H1 (cell line): ENCODE results near the gene ALK. TPM values are rescaled to one million over a fixed set of nuclear protein-coding genes. Genes with fewer than 3 reads are reported as not detected.

Experiments used
- CTCF ChIA-PET: fragments of 300-600 bp; sonication (Branson Sonifier 250); formaldehyde crosslinking; loops from one replicate; lab custom pipeline; 2021; ENCODE audit not compliant: partially characterized antibody; lab: Charles Lee
- POLR2A ChIA-PET: fragments of 300-600 bp; sonication (Branson Sonifier 250); formaldehyde crosslinking; loops from one replicate; lab custom pipeline; 2021; ENCODE audit warnings: inconsistent platforms; ENCODE audit not compliant: partially characterized antibody; lab: Charles Lee
- DNase-seq, 2 experiments: peaks; one replicate each; pipeline versions ENCODE4 v3.0.0 to v3.0.0-alpha.2; 2010 to 2022; ENCODE audit warnings: low spot score in 2 of 2, low read depth in 1 of 2, mixed read lengths in 1 of 2
- FAIRE-seq: peaks from 2 replicates; lab custom pipeline; 2011; peaks lifted over from hg19 to GRCh38; lab: Jason Lieb, UNC
- H2AFZ ChIP-seq: 2 replicates; pipeline ENCODE4 v1.8.1; 2012; ENCODE audit warnings: low read length, inconsistent platforms
- H2AK5ac ChIP-seq: 2 replicates; pipeline ENCODE4 v1.6.1; 2013; ENCODE audit warnings: low read depth, low read length
- H2BK120ac ChIP-seq: replicated peaks from 2 replicates; pipeline ENCODE3; 2013; ENCODE audit warnings: low read depth, low read length, inconsistent platforms
- H2BK12ac ChIP-seq: 2 replicates; pipeline ENCODE4 v1.6.1; 2013; ENCODE audit warnings: low read depth, low read length
- H2BK15ac ChIP-seq: 2 replicates; pipeline ENCODE4 v1.6.1; 2013; ENCODE audit warnings: low read length
- H2BK20ac ChIP-seq: 2 replicates; pipeline ENCODE4 v1.6.1; 2013; ENCODE audit warnings: low read length
- H2BK5ac ChIP-seq: 2 replicates; pipeline ENCODE4 v1.6.1; 2013; ENCODE audit warnings: low read depth, low read length
- H3K14ac ChIP-seq: 2 replicates; pipeline ENCODE4 v1.6.1; 2013; ENCODE audit warnings: inconsistent platforms; ENCODE audit not compliant: insufficient read length
- H3K18ac ChIP-seq: 2 replicates; pipeline ENCODE4 v1.6.1; 2013; ENCODE audit warnings: low read length; ENCODE audit errors: extremely low read depth
- H3K23ac ChIP-seq: 2 replicates; pipeline ENCODE4 v1.6.1; 2013; ENCODE audit warnings: inconsistent platforms; ENCODE audit not compliant: insufficient read length
- H3K23me2 ChIP-seq: 2 replicates; pipeline ENCODE4 v1.6.1; 2013; ENCODE audit warnings: low read depth, low read length
- H3K27ac ChIP-seq: 2 replicates; pipeline ENCODE4 v1.6.1; 2011; ENCODE audit warnings: low read depth, low read length, inconsistent platforms
- H3K27me3 ChIP-seq, 4 experiments: replicated peaks in 1 of 4; 1 replicate in 1 of 4; 2 replicates in 3 of 4; pipeline versions ENCODE4 v1.6.1 to v1.8.1; 2011 to 2013; ENCODE audit warnings: low read length in 3 of 4, mild to moderate bottlenecking in 3 of 4, inconsistent platforms in 2 of 4, mixed read lengths in 2 of 4, moderate library complexity in 1 of 4; ENCODE audit not compliant: control insufficient read depth in 3 of 4, insufficient read depth in 3 of 4; ENCODE audit errors: extremely low read depth in 1 of 4
- H3K36me3 ChIP-seq, 4 experiments: 2 replicates each; pipeline versions ENCODE4 v1.6.1 to v1.8.1; 2011 to 2013; ENCODE audit warnings: mild to moderate bottlenecking in 4 of 4, low read length in 3 of 4, moderate library complexity in 2 of 4, control low read depth in 1 of 4, inconsistent platforms in 1 of 4; ENCODE audit not compliant: insufficient read depth in 4 of 4, control insufficient read depth in 2 of 4
- H3K4ac ChIP-seq: replicated peaks from 2 replicates; pipeline ENCODE3; 2013; ENCODE audit warnings: low read length, low read depth, mixed read lengths, inconsistent platforms; ENCODE audit not compliant: insufficient read length
- H3K4me1 ChIP-seq, 4 experiments: replicated peaks in 1 of 4; 1 replicate in 1 of 4; 2 replicates in 3 of 4; pipeline versions ENCODE4 v1.6.1 to v1.8.1; 2011 to 2013; ENCODE audit warnings: low read length in 3 of 4, inconsistent platforms in 2 of 4, mixed read lengths in 1 of 4; ENCODE audit not compliant: insufficient read depth in 4 of 4, control insufficient read depth in 3 of 4
- H3K4me2 ChIP-seq, 2 experiments: 2 replicates each; pipeline versions ENCODE4 v1.6.1 to v1.8.1; 2011 to 2013; ENCODE audit warnings: low read depth in 2 of 2, low read length in 2 of 2, control low read depth in 1 of 2, inconsistent platforms in 1 of 2, mild to moderate bottlenecking in 1 of 2; ENCODE audit not compliant: insufficient read depth in 1 of 2
- H3K4me3 ChIP-seq, 4 experiments: fragments of 200-600, 300-600 bp in 1 of 4; sonication (generic), shearing (Covaris generic), sonication (Bioruptor Twin) in 1 of 4; 2 replicates each; pipeline versions ENCODE4 v1.5.1 to v1.8.1; 2011 to 2016; ENCODE audit warnings: low read length in 4 of 4, low read depth in 3 of 4, control low read depth in 2 of 4, inconsistent platforms in 2 of 4, mild to moderate bottlenecking in 2 of 4, mixed read lengths in 1 of 4, moderate library complexity in 1 of 4; ENCODE audit not compliant: insufficient read depth in 2 of 4; ENCODE audit errors: extremely low read depth in 1 of 4
- H3K56ac ChIP-seq: replicated peaks from 2 replicates; pipeline ENCODE3; 2013; ENCODE audit warnings: low read depth, mild to moderate bottlenecking, mixed read lengths, low read length, inconsistent platforms; ENCODE audit not compliant: insufficient read length
- H3K79me1 ChIP-seq: 2 replicates; pipeline ENCODE4 v1.6.1; 2013; ENCODE audit warnings: low read depth, low read length, control low read depth
- H3K79me2 ChIP-seq, 2 experiments: 2 replicates each; pipeline versions ENCODE4 v1.6.1 to v1.8.1; 2012 to 2013; ENCODE audit warnings: low read length in 2 of 2, mild to moderate bottlenecking in 2 of 2, inconsistent platforms in 1 of 2; ENCODE audit not compliant: insufficient read depth in 2 of 2, control insufficient read depth in 1 of 2
- H3K9ac ChIP-seq, 4 experiments: replicated peaks in 1 of 4; 1 replicate in 1 of 4; 2 replicates in 3 of 4; pipeline versions ENCODE4 v1.6.1 to v1.8.1; 2011 to 2013; ENCODE audit warnings: low read depth in 3 of 4, low read length in 3 of 4, control low read depth in 2 of 4, mild to moderate bottlenecking in 2 of 4, moderate library complexity in 2 of 4, inconsistent platforms in 1 of 4; ENCODE audit errors: extremely low read depth in 1 of 4
- H3K9me3 ChIP-seq, 2 experiments: 2 replicates each; pipeline versions ENCODE4 v1.6.1 to v1.8.1; 2012 to 2013; ENCODE audit warnings: mild to moderate bottlenecking in 2 of 2, moderate library complexity in 2 of 2, control low read depth in 1 of 2, inconsistent platforms in 1 of 2, low read depth in 1 of 2, low read length in 1 of 2, mixed read lengths in 1 of 2; ENCODE audit not compliant: insufficient read depth in 2 of 2
- H4K20me1 ChIP-seq, 2 experiments: replicated peaks in 1 of 2; 2 replicates each; pipeline versions ENCODE3 to v1.8.1; 2011 to 2013; ENCODE audit warnings: inconsistent platforms in 2 of 2, low read length in 2 of 2, mild to moderate bottlenecking in 1 of 2; ENCODE audit not compliant: insufficient read depth in 2 of 2, control insufficient read depth in 1 of 2
- H4K5ac ChIP-seq: 2 replicates; pipeline ENCODE4 v1.6.1; 2013; ENCODE audit warnings: low read length, low read depth, mixed read lengths, inconsistent platforms; ENCODE audit not compliant: insufficient read length
- H4K8ac ChIP-seq: 2 replicates; pipeline ENCODE4 v1.8.0; 2013; ENCODE audit warnings: mild to moderate bottlenecking, moderate library complexity, low read length, inconsistent platforms; ENCODE audit not compliant: insufficient read depth; ENCODE audit errors: extremely low read depth
- H4K91ac ChIP-seq: replicated peaks from 2 replicates; pipeline ENCODE3; 2013; ENCODE audit warnings: low read length, mixed read lengths, inconsistent platforms; ENCODE audit not compliant: insufficient read length
- GABPA ChIP-seq: IDR thresholded peaks from 2 replicates; pipeline ENCODE4 v1.6.1; 2011; ENCODE audit warnings: mild to moderate bottlenecking, low read length, moderate library complexity, borderline replicate concordance; ENCODE audit not compliant: insufficient read depth
- KDM1A ChIP-seq: fragments of 200-600, 300-600 bp; sonication (generic); IDR thresholded peaks from 2 replicates; pipeline ENCODE4 v1.7.1; 2016; ENCODE audit warnings: mild to moderate bottlenecking, low read length, borderline replicate concordance
- SP1 ChIP-seq: IDR thresholded peaks from 2 replicates; pipeline ENCODE4 v1.6.1; 2011; ENCODE audit warnings: low read depth, low read length
- YY1 ChIP-seq: IDR thresholded peaks from 2 replicates; pipeline ENCODE4 v1.6.1; 2011; ENCODE audit warnings: low read depth, mild to moderate bottlenecking, low read length
- WGBS, 2 experiments: shearing (Covaris generic) in 1 of 2; methylation state at CpG; one replicate each; pipeline versions ENCODE4 v1.1.6 to v1.1.7; 2013 to 2015; ENCODE audit warnings: low lambda C conversion rate in 2 of 2, mixed read lengths in 2 of 2, inconsistent platforms in 1 of 2, low coverage in 1 of 2, missing lambda C conversion rate in 1 of 2; ENCODE audit not compliant: insufficient replicate concordance in 2 of 2, insufficient coverage in 1 of 2, insufficient read length in 1 of 2; ENCODE audit errors: extremely low coverage in 1 of 2, missing lambda C conversion rate in 1 of 2; 5-methylcytosine and 5-hydroxymethylcytosine counted together
- polyA plus RNA-seq, 7 experiments: library from polyadenylated mRNA; depleted of rRNA in 3 of 7; stranded (reverse) in 5 of 7; unstranded in 2 of 7; fragments of >200 nt in 5 of 7; fragments of 200-250 nt in 2 of 7; gene quantifications; 1 replicate in 5 of 7; 2 replicates in 1 of 7; 4 replicates in 1 of 7; pipeline versions ENCODE4 v1.2.1 to v1.2.3, GENCODE V29; 2011 to 2013; ENCODE audit warnings: missing spikeins in 2 of 7, mixed read lengths in 2 of 7
- total RNA-seq: library from RNA; stranded (reverse); fragmentation: NEBNext Ultra II Directional; extraction: Animal tissue kit (Norgen Biotek cat#: 25700); gene quantifications from 2 replicates; pipeline ENCODE4 v1.2.1, GENCODE V29; 2021

The ALK gene
- total and polyA plus RNA-seq, 2 of the 8 experiments (the other 6 are each of a cell fraction or from before 2014, with no cell fraction given), result 0.02 to 0.09 TPM

DNA sequence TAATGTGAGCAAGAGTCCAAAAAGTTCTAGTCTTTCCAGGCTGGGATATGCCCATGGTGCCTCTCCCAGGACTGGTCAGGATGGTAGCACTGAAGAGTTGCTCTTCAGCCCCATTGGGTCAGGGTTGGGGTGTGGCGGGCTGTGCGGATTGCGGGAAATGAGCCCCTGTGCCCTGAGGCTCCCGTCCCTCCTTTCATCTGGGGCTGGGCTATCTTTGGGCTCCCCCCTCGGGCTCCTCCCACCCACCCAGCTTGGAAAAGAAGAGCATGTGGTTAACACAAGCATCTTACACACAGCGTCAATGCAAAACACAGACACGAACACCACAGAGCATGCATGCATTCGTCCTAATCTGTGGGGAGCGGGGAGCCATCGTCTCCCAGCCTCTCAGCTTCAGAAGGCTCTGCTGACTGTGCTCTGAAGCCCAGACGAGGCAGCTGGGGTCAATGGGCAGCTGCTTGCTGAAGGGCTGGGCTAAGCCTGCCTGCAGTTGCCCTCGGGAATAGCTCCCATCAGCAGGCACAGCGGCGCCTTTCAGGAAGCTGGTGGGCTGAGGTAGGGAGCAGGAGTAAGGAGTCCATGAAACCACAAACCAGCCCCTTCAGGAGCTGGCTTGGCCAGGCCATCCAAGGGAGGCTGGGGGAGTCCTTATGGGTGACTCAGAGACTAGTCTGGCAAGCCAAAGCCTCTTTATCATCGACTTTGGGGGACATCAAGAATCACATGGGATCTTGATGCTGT, 693.3 kb downstream of the ALK start:
- no peak for FAIRE-seq
- Histone ChIP-seq H3K4me2 (no peak overlapping the region), H2AFZ (no peak overlapping the region; the same call in 1 of the 2 replicates), H2BK5ac (no peak overlapping the region), H2BK20ac (no peak overlapping the region), H3K27me3 (no peaks in the 10 kb centered on the region), H2BK120ac (no peak overlapping the region), H3K9ac (no peak overlapping the region), H3K18ac (no peak overlapping the region), H3K79me2 (no peaks in the 10 kb centered on the region), H4K20me1 (no peaks in the 10 kb centered on the region), H4K8ac (peak overlapping the region; percentile 57; the same call in 1 of the 2 replicates), H4K91ac (no peak overlapping the region), H2BK15ac (no peak overlapping the region), H3K27ac (no peak overlapping the region), H3K56ac (no peak overlapping the region), H3K14ac (no peak overlapping the region), H3K36me3 (no peaks in the 10 kb centered on the region), H2BK12ac (no peak overlapping the region), H4K5ac (no peak overlapping the region), H3K79me1 (no peaks in the 10 kb centered on the region), H3K23me2 (no peaks in the 10 kb centered on the region), H3K4me1 (no peaks in the 10 kb centered on the region), H3K23ac (no peak overlapping the region), H3K4me3 (no peak overlapping the region), H3K4ac (no peak overlapping the region), H2AK5ac (no peak overlapping the region), H3K9me3 (no peaks in the 10 kb centered on the region)
- WGBS, 2 experiments, result 82% methylated on average over 12 of the region's 15 CpGs; no CpG with 5 or more reads in 1 of the 2 experiments
- TF ChIP-seq SP1, result no peak
- TF ChIP-seq YY1, result no peak
- TF ChIP-seq GABPA, result no peak
- TF ChIP-seq KDM1A, result no peak
- ChIA-PET CTCF (interaction anchor here (0.8 to 1.2 kb wide), 2 partner anchors 11 to 273 kb away, joined by 3 to 11 read pairs; no protein-coding TSS in a partner anchor), POLR2A (no interaction called here)
- DNase-seq, result no peak
